Measurements from ENCODE around the gene QPRT.
"Not testable (repeated sequence)": the region's sequence is repeated elsewhere in the genome, so short reads cannot be mapped to it uniquely, and the experiment has no call there.

DNA sequence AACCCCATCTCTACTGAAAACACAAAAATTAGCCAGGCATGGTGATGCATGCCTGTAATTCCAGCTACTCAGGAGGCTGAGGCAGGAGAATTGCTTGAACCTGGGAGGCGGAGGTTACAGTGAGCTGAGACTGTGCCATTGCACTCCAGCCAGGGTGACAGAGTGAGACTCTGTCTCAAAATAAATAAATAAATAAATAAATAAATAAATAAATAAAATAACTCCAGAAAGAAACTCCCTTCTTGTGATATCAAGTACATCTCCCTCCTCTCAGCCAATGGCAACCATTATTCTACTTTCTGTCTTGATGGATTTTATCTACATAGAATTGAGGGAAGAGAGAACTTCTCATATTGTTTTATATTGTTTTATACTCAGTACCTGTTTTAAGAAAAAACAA lies 28.2 kb downstream of the QPRT start:
- TF ChIP-seq, protein P1, sequence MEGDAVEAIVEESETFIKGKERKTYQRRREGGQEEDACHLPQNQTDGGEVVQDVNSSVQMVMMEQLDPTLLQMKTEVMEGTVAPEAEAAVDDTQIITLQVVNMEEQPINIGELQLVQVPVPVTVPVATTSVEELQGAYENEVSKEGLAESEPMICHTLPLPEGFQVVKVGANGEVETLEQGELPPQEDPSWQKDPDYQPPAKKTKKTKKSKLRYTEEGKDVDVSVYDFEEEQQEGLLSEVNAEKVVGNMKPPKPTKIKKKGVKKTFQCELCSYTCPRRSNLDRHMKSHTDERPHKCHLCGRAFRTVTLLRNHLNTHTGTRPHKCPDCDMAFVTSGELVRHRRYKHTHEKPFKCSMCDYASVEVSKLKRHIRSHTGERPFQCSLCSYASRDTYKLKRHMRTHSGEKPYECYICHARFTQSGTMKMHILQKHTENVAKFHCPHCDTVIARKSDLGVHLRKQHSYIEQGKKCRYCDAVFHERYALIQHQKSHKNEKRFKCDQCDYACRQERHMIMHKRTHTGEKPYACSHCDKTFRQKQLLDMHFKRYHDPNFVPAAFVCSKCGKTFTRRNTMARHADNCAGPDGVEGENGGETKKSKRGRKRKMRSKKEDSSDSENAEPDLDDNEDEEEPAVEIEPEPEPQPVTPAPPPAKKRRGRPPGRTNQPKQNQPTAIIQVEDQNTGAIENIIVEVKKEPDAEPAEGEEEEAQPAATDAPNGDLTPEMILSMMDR (IDR thresholded peaks at IDR 0.05; ENCODE audit: low read depth, low read length, missing input control) = not testable (repeated sequence)
- TF ChIP-seq TAF1 (conservative IDR thresholded peaks at IDR 0.05); GABPA (IDR thresholded peaks at IDR 0.05 in 1 of 2, conservative IDR thresholded peaks at IDR 0.05 in 1 of 2); MAX (IDR thresholded peaks at IDR 0.05); SP1 (IDR thresholded peaks at IDR 0.05); EGR1 (IDR thresholded peaks at IDR 0.05; ENCODE audit: low read depth in 2 of 2): not testable (repeated sequence)

Measured in liver (tissue), 3 donors.